GM10266 (cell line): Measurements from ENCODE around the gene UAP1L1.
"Not testable (repeated sequence)": the region's sequence is repeated elsewhere in the genome, so short reads cannot be mapped to it uniquely, and the experiment has no call there.

ENCODE experiments used
- DNase-seq: peaks from one replicate; pipeline ENCODE4 v3.0.0; 2012; ENCODE audit errors: extremely low spot score
- TF ChIP-seq, protein P1 (sequence below): IDR thresholded peaks from 2 replicates; pipeline ENCODE4 v1.5.1; 2012; ENCODE audit warnings: mild to moderate bottlenecking, low read depth; ENCODE audit not compliant: control insufficient read depth, insufficient read depth; ENCODE audit errors: missing control alignments

UAP1L1 gene

DNA sequence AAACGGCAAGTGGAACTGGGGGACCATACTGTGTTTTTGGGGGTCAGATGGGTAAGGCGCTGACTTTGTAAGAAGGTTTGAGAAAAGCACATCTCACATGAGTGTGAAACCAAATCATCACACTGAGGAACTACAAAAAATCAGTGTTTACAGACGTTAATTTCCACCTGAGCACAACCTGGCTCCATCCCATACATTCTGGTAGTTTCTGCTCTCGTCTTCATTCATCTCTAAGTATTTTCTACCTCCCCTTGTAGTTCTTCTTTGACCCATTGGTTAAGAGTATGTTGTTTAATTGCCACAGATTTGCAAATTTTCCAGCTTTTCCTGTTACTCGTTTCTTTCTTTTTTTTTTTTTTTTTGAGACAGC is 46.1 kb downstream of the UAP1L1 start:
- DNase-seq, result no peak
- TF ChIP-seq, protein P1, sequence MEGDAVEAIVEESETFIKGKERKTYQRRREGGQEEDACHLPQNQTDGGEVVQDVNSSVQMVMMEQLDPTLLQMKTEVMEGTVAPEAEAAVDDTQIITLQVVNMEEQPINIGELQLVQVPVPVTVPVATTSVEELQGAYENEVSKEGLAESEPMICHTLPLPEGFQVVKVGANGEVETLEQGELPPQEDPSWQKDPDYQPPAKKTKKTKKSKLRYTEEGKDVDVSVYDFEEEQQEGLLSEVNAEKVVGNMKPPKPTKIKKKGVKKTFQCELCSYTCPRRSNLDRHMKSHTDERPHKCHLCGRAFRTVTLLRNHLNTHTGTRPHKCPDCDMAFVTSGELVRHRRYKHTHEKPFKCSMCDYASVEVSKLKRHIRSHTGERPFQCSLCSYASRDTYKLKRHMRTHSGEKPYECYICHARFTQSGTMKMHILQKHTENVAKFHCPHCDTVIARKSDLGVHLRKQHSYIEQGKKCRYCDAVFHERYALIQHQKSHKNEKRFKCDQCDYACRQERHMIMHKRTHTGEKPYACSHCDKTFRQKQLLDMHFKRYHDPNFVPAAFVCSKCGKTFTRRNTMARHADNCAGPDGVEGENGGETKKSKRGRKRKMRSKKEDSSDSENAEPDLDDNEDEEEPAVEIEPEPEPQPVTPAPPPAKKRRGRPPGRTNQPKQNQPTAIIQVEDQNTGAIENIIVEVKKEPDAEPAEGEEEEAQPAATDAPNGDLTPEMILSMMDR, result no peak

- DNase-seq, result not testable (repeated sequence)
Measured at GRCh38 chr9:137123952-137124462, 46.7 kb downstream of the UAP1L1 start.

DNA sequence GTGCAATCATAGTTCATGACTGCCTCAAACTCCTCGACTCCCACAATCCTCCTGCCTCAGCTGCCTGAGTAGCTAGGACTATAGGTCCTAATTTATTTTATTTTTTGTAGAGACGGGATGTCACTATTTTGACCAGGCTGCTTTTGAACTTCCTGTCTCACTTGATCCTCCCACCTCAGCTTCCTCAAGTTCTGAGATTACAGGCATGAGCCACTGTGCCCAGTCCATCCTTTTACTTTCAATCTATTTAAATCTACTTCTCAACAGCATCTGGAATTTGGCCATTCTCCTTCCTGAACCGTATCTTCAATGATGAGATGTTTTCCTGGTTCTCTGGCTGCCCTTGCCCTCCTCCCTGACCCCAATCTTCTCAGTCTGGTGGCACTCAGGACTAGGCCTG is 49.5 kb downstream of the UAP1L1 start:
- TF ChIP-seq, protein P1, result no peak

DNA sequence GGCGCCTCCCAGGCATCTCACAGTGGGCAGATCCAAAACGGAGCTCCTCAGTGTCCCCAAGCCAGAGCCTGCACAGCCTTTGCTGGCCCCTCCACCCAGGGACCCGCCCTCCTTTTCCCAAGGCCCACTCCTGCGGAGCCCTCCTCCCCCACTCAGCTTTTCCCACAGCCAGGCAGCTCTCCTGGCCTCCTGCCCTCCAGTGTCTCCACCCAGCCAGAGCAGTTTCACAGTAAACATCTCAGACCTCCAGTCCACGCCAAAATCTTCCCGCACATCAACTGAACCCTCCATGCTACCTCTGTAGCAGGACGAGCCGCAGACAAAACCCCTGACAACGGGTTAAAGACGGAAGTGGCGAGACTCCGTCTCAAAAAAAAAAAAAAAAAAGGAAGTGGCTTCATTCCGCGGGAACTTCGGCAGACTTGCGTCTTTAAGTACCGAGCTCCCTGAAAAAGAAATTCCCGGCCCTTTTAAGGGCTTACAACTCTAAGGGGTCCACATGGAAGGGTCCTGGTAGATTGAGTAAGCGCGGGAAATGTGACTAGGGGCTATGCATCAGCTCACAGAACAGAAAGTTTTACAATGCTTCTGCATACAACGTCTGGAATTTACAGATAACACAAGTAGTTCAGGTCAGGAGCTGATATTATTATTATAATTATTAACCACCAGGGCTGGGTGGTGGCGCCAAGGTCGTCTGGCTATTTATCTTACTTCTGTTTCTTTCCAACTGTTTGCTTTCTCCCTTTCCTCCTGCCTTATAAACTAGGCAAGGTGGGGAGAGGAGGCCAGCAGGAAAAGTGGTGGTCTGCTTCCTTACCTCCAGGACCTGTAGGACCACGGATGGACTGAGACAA is 50.2 kb downstream of the UAP1L1 start:
- TF ChIP-seq, protein P1, result no peak
- DNase-seq, result no peak

More for the DNA sequence above, 49.5 kb downstream of the UAP1L1 start:
- DNase-seq, result no peak

DNA sequence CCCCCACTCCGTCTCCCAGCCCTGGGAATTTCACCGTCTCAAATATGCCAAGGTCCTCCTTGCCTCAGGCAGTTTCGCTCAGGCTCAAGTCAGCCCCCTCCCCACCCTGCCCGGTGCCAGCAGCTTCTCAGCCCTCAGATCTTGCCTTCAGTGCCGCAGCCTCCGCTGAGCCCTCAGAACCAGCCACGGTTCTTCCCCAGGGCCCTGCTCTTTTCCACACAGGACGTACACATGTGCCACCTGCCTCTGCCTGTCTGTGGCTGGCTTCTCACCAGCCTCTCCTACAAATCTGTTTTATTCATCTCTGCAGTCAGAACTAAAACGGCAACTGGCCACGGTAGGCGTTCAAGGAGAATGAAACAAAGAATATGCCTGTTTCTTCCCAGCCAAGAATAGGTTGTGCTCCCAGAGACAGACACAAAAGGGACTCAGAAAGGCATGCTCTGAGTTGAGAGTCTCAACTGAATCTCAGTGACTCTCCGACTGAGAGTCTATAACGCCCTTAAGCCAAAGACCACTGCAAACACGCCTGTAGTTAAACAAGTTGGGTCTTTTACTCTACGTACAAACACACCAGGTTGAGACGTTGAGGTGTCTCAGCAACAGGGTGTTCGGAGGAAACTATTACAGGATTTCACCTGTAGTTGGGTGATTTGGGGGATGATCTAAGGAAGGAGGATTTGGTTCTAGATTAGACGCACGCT is 51.0 kb downstream of the UAP1L1 start:
- DNase-seq, result no peak
- TF ChIP-seq, protein P1, result no peak

DNA sequence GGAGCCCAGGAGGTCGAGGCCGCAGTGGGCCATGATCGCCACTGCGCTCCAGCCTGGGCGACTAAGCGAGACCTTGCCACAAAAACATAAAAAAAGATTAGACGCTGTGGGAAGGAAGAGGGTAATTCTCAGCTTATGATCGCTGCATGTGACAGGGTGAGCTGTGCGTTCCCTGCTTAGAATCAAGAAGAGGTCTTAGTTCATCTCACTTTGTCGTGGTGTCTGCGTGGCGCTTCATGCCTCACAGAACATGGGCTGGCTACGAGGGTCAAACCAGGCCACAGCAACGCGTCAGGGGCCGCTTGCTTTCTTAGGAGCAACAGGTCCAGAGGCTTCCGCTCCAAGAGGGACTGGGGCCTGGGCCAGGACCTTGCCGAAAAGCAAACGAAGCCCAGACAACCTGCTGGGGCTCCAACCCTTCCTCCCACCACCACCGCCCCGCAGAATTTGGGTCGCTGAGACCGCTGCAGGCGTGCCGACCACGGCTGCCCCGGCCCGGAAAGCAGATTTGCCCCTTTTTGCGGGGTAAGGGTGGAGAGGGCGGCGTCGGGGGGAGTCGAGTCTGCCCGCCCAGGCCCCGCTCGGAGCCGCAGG is 51.6 kb downstream of the UAP1L1 start:
- TF ChIP-seq, protein P1, result no peak
- no peak for DNase-seq

GRCh38 chr9:137129456-137130175 is 52.3 kb downstream of the UAP1L1 start:
- TF ChIP-seq, protein P1, result no peak
- peak; percentile 97 for DNase-seq
